PC-3 (cell line): ENCODE results near the gene ASCL5. TPM values are rescaled to one million over a fixed set of nuclear protein-coding genes. Genes with fewer than 3 reads are reported as not detected.

Source experiments
- ATAC-seq: fragments of 200-7000 bp; cut with Tn5 transposase; 2 replicates; pipeline ENCODE4 v1.9.1; 2020; ENCODE audit warnings: mild to moderate bottlenecking, moderate library complexity
- BruUV-seq: library from RNA; stranded (reverse); fragments of 400-500 nt; replicated peaks from 2 replicates; lab custom pipeline; 2021; lab: Mats Ljungman, UMichigan
- CTCF ChIA-PET: fragments of 300-600 bp; sonication (Branson Sonifier 250); formaldehyde crosslinking; loops from one replicate; lab custom pipeline; 2022; ENCODE audit warnings: antibody characterized with exemption; lab: Charles Lee
- POLR2A ChIA-PET: fragments of 300-600 bp; sonication (Branson Sonifier 250); formaldehyde crosslinking; loops from one replicate; lab custom pipeline; 2022; ENCODE audit warnings: antibody characterized with exemption; ENCODE audit not compliant: unreplicated experiment; lab: Charles Lee
- DNase-seq: peaks from one replicate; pipeline ENCODE4 v3.0.0-alpha.2; 2015
- H2AFZ ChIP-seq: fragments of 300-600 bp; sonication (generic); 2 replicates; pipeline ENCODE4 v1.6.0; 2016; ENCODE audit warnings: antibody characterized with exemption, low read length
- H3F3A ChIP-seq: fragments of 300-600 bp; sonication (generic); one replicate; pipeline ENCODE4 v1.6.0; 2017; ENCODE audit warnings: antibody characterized with exemption, low read length, control low read depth, mild to moderate bottlenecking; ENCODE audit not compliant: unreplicated experiment
- H3K27ac ChIP-seq: fragments of 300-600 bp; sonication (generic); 2 replicates; pipeline ENCODE4 v1.5.1; 2016; ENCODE audit warnings: mild to moderate bottlenecking, low read length
- H3K27me3 ChIP-seq: fragments of 300-600 bp; sonication (generic); 2 replicates; pipeline ENCODE4 v1.6.1; 2016; ENCODE audit warnings: low read length, mixed read lengths
- H3K36me3 ChIP-seq: fragments of 300-600 bp; sonication (generic); 2 replicates; pipeline ENCODE4 v1.6.1; 2016; ENCODE audit warnings: low read depth, mixed run types, low read length, mixed read lengths
- H3K4me1 ChIP-seq: fragments of 300-600 bp; sonication (generic); 2 replicates; pipeline ENCODE4 v1.5.1; 2016; ENCODE audit warnings: low read length; ENCODE audit not compliant: insufficient read depth
- H3K4me2 ChIP-seq: fragments of 300-600 bp; sonication (generic); 2 replicates; pipeline ENCODE4 v1.6.0; 2016; ENCODE audit warnings: low read length
- H3K4me3 ChIP-seq: fragments of 300-600 bp; sonication (generic); 2 replicates; pipeline ENCODE4 v1.5.1; 2016; ENCODE audit warnings: mild to moderate bottlenecking, low read length, mixed read lengths
- H3K79me2 ChIP-seq: fragments of 300-600 bp; sonication (generic); 2 replicates; pipeline ENCODE4 v1.6.1; 2017; ENCODE audit warnings: low read length, mixed read lengths
- H3K9ac ChIP-seq: fragments of 300-600 bp; sonication (generic); 2 replicates; pipeline ENCODE4 v1.6.0; 2016; ENCODE audit warnings: mild to moderate bottlenecking, low read length
- H3K9me2 ChIP-seq: fragments of 300-600 bp; sonication (generic); replicated peaks from 2 replicates; pipeline ENCODE4 v1.6.1; 2016; ENCODE audit warnings: mixed run types, low read length, mixed read lengths
- H3K9me3 ChIP-seq: fragments of 300-600 bp; sonication (generic); 2 replicates; pipeline ENCODE4 v1.6.1; 2016; ENCODE audit warnings: low read length, mixed read lengths
- H4K20me1 ChIP-seq: fragments of 300-600 bp; sonication (generic); 2 replicates; pipeline ENCODE4 v1.6.1; 2016; ENCODE audit warnings: low read length, mixed read lengths
- CTCF ChIP-seq: fragments of 300-600 bp; sonication (generic); conservative IDR thresholded peaks from 2 replicates; pipeline ENCODE4 v1.5.1; 2017; ENCODE audit warnings: antibody characterized with exemption, low read depth, mild to moderate bottlenecking, low read length
- EZH2 ChIP-seq: fragments of 300-600 bp; sonication (generic); IDR thresholded peaks from one replicate; pipeline ENCODE4 v1.6.1; 2017; ENCODE audit warnings: antibody characterized with exemption, mild to moderate bottlenecking, low read length; ENCODE audit not compliant: unreplicated experiment
- EZH2phosphoT487 ChIP-seq: fragments of 300-600 bp; sonication (generic); IDR thresholded peaks from 2 replicates; pipeline ENCODE4 v1.6.1; 2018; ENCODE audit warnings: mild to moderate bottlenecking, antibody characterized with exemption, low read length, borderline replicate concordance
- intact Hi-C: fragments of 100-400 bp; cut with micrococcal nuclease; formaldehyde crosslinking; loops from 2 replicates; pipeline ENCODE4 v1.9.0; 2023
- total RNA-seq: library from RNA; depleted of rRNA; stranded (reverse); fragments of >200 nt; gene quantifications from 2 replicates; pipeline ENCODE4 v1.2.3, GENCODE V29; 2014

Gene ASCL5
- total RNA-seq, 1 experiment from 2014 or later, result 3.1 TPM

- H2AFZ ChIP-seq, result no peak overlapping the region
- no peak overlapping the region for H3K27ac ChIP-seq
- H3K4me2 ChIP-seq, result no peak overlapping the region
- H3K4me1 ChIP-seq, result peaks cover 31% of the 10 kb centered on the region
- no peaks in the 10 kb centered on the region for H3K9me2 ChIP-seq
- TF ChIP-seq CTCF (no peak), EZH2 (no peak), EZH2phosphoT487 (no peak)
- DNase-seq, result peak; percentile 71
- ChIA-PET CTCF (no interaction called here), POLR2A (no interaction called here)
- H3F3A ChIP-seq, result no peaks in the 10 kb centered on the region
- H3K36me3 ChIP-seq, result no peaks in the 10 kb centered on the region
- no peak overlapping the region for H3K4me3 ChIP-seq
- H3K9ac ChIP-seq, result no peak overlapping the region
- no peaks in the 10 kb centered on the region for H4K20me1 ChIP-seq
- no peak for ATAC-seq
- BruUV-seq, result no TSS peak
- no peaks in the 10 kb centered on the region for H3K79me2 ChIP-seq
- H3K9me3 ChIP-seq, result no peaks in the 10 kb centered on the region
- H3K27me3 ChIP-seq, result no peaks in the 10 kb centered on the region
- intact Hi-C loops, result no loop called here
Observed at GRCh38 chr1:201173736-201174135, 46.8 kb upstream of the ASCL5 start.

- no peak for ATAC-seq
- intact Hi-C loops, result no loop called here
- H3F3A ChIP-seq, result no peaks in the 10 kb centered on the region
- H3K27me3 ChIP-seq, result no peaks in the 10 kb centered on the region
- no peaks in the 10 kb centered on the region for H3K9me3 ChIP-seq
- no peaks in the 10 kb centered on the region for H3K9me2 ChIP-seq
- H3K36me3 ChIP-seq, result no peaks in the 10 kb centered on the region
- ChIA-PET CTCF (no interaction called here), POLR2A (no interaction called here)
- no TSS peak for BruUV-seq
- no peak overlapping the region for H2AFZ ChIP-seq
- H3K27ac ChIP-seq, result no peak overlapping the region
- H4K20me1 ChIP-seq, result no peaks in the 10 kb centered on the region
- H3K4me3 ChIP-seq, result no peak overlapping the region
- peak; percentile 58 for DNase-seq
- H3K9ac ChIP-seq, result no peak overlapping the region
- H3K79me2 ChIP-seq, result no peaks in the 10 kb centered on the region
- peaks cover 31% of the 10 kb centered on the region for H3K4me1 ChIP-seq
- TF ChIP-seq EZH2 (no peak), CTCF (no peak), EZH2phosphoT487 (no peak)
- H3K4me2 ChIP-seq, result no peak overlapping the region
Observed at GRCh38 chr1:201172999-201173610, 46.1 kb upstream of the ASCL5 start.

- intact Hi-C loops, result no loop called here
- H3K4me1 ChIP-seq, result peaks cover 29% of the 10 kb centered on the region
- H3K4me3 ChIP-seq, result no peak overlapping the region
- no peaks in the 10 kb centered on the region for H4K20me1 ChIP-seq
- TF ChIP-seq EZH2phosphoT487 (no peak), CTCF (no peak), EZH2 (no peak)
- H2AFZ ChIP-seq, result no peak overlapping the region
- ATAC-seq, result no peak
- no TSS peak for BruUV-seq
- H3K27ac ChIP-seq, result no peak overlapping the region
- POLR2A ChIA-PET, result no interaction called here
- H3K9ac ChIP-seq, result no peak overlapping the region
- no peaks in the 10 kb centered on the region for H3K9me2 ChIP-seq
- H3K4me2 ChIP-seq, result no peak overlapping the region
- no peaks in the 10 kb centered on the region for H3K79me2 ChIP-seq
- no peaks in the 10 kb centered on the region for H3K27me3 ChIP-seq
- H3K36me3 ChIP-seq, result no peaks in the 10 kb centered on the region
- no peaks in the 10 kb centered on the region for H3K9me3 ChIP-seq
- CTCF ChIA-PET, result no interaction called here
- H3F3A ChIP-seq, result no peaks in the 10 kb centered on the region
- no peak for DNase-seq
Observed at GRCh38 chr1:201172326-201172725, 45.3 kb upstream of the ASCL5 start.
